Esophagus muscularis mucosa (tissue), 4 donors: Measurements from ENCODE around the gene TMUB1. TPM values are rescaled to one million over a fixed set of nuclear protein-coding genes. Genes with fewer than 3 reads are reported as not detected.

ENCODE experiments used
- DNase-seq: peaks from one replicate; pipeline ENCODE4 v3.0.0-alpha.2; 2017; ENCODE audit errors: extremely low spot score
- H3K27ac ChIP-seq, 4 donors: fragments of 200-600 bp; sonication (generic); replicated peaks in 1 of 4; 1 replicate in 3 of 4; 2 replicates in 1 of 4; pipeline ENCODE4 v1.5.1; 2016 to 2019; ENCODE audit warnings: mild to moderate bottlenecking in 1 of 4
- H3K27me3 ChIP-seq, 4 donors: fragments of 200-600 bp; sonication (generic); one replicate each; pipeline versions ENCODE4 v1.5.1 to v1.6.0; 2016 to 2019
- H3K36me3 ChIP-seq, 4 donors: fragments of 200-600 bp; sonication (generic); one replicate each; pipeline ENCODE4 v1.5.1; 2016 to 2019
- H3K4me1 ChIP-seq, 4 donors: fragments of 200-600 bp; sonication (generic); one replicate each; pipeline ENCODE4 v1.5.1; 2016 to 2019
- H3K4me3 ChIP-seq, 4 donors: fragments of 200-600 bp; sonication (generic); 1 replicate in 2 of 4; 2 replicates in 2 of 4; pipeline ENCODE4 v1.5.1; 2016 to 2019; ENCODE audit warnings: mild to moderate bottlenecking in 4 of 4, moderate library complexity in 1 of 4
- H3K9me3 ChIP-seq, 4 donors: fragments of 200-600 bp; sonication (generic); 1 replicate in 3 of 4; 2 replicates in 1 of 4; pipeline ENCODE4 v1.5.1; 2016 to 2019
- EP300 ChIP-seq: sonication (generic); formaldehyde crosslinking; IDR thresholded peaks from one replicate; pipeline ENCODE4 v1.6.1; 2017; ENCODE audit warnings: antibody characterized with exemption
- POLR2A ChIP-seq: fragments of 450-650 bp; IDR thresholded peaks from one replicate; pipeline ENCODE4 v1.6.1; 2017; ENCODE audit warnings: antibody characterized with exemption, moderate library complexity, mild to moderate bottlenecking, low read depth
- POLR2AphosphoS5 ChIP-seq, 2 donors: sonication (generic); formaldehyde crosslinking; IDR thresholded peaks; one replicate each; pipeline ENCODE4 v1.6.1; 2017; ENCODE audit warnings: antibody characterized with exemption in 2 of 2
- WGBS: methylation state at CpG from one replicate; pipeline ENCODE4 v1.1.5; 2018; 5-methylcytosine and 5-hydroxymethylcytosine counted together
- intact Hi-C: fragments of 100-400 bp; cut with DNase I; formaldehyde crosslinking; loops from one replicate; pipeline ENCODE4 v1.15.1; 2023
- total RNA-seq, 4 donors: library from RNA; depleted of rRNA; stranded (reverse); fragments of >200 nt; gene quantifications; one replicate each; pipeline versions ENCODE4 v1.1.0 to v1.2.1, GENCODE V29; 2016
- TF ChIP-seq, protein P1 (sequence below), 3 experiments: fragments of 200-600 bp in 2 of 3; fragments of 450-650 bp in 1 of 3; sonication (generic) in 2 of 3; IDR thresholded peaks; one replicate each; pipeline ENCODE4 v1.5.1; 2017 to 2019; ENCODE audit warnings: antibody characterized with exemption in 3 of 3, mild to moderate bottlenecking in 2 of 3, moderate library complexity in 1 of 3

TMUB1 gene
- total RNA-seq, 4 donors from 2014 or later, result 39.0 to 66.6 (median 51.4) TPM

DNA sequence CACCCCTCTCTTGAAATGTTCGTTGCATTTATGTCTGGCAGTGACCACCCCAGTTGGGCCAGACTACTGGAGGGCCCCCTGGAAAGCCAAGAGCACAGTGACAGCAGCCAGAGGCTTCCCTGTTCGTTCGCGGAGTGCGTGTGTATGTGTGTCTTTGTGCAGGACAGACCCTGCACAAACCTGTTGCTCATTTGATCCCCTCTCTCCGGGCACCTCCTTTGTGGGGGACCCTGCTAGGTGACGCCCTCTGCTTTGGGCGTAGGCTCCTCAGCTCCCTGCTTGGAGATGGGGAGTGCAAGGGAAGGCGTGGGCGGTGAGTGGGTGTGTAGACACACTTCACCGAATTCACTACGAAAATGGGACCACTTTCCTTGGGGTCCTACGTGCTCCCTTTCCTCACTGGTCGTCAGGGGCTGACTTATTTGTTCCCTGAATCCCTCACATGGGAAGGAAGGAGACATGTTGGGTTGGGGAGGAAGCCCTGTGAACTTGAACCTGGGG lies 41.7 kb upstream of the TMUB1 start:
- Histone ChIP-seq H3K4me3 (peak overlapping the region in 2 of 4 donors; percentile 45 to 52), H3K27me3 (no peaks in the 10 kb centered on the region), H3K9me3 (no peaks in the 10 kb centered on the region), H3K36me3 (peaks cover 36 to 82% (median 69%) of the 10 kb centered on the region in 4 donors), H3K27ac (no peak overlapping the region), H3K4me1 (peaks cover 15 to 32% (median 21%) of the 10 kb centered on the region in 4 donors)
- 82% methylated on average over 14 of the region's 14 CpGs for WGBS
- DNase-seq, result no peak
- intact Hi-C loops, result loop anchor here (2.0 to 10.0 kb wide), 3 partner anchors 44 to 178 kb away; partner anchors contain the start of gene SMARCD3
- TF ChIP-seq, protein P1, sequence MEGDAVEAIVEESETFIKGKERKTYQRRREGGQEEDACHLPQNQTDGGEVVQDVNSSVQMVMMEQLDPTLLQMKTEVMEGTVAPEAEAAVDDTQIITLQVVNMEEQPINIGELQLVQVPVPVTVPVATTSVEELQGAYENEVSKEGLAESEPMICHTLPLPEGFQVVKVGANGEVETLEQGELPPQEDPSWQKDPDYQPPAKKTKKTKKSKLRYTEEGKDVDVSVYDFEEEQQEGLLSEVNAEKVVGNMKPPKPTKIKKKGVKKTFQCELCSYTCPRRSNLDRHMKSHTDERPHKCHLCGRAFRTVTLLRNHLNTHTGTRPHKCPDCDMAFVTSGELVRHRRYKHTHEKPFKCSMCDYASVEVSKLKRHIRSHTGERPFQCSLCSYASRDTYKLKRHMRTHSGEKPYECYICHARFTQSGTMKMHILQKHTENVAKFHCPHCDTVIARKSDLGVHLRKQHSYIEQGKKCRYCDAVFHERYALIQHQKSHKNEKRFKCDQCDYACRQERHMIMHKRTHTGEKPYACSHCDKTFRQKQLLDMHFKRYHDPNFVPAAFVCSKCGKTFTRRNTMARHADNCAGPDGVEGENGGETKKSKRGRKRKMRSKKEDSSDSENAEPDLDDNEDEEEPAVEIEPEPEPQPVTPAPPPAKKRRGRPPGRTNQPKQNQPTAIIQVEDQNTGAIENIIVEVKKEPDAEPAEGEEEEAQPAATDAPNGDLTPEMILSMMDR (IDR thresholded peaks at IDR 0.05), result no peak
- no peak for TF ChIP-seq POLR2A
- no peak for TF ChIP-seq POLR2AphosphoS5 (IDR thresholded peaks at IDR 0.05)
- no peak for TF ChIP-seq EP300

DNA sequence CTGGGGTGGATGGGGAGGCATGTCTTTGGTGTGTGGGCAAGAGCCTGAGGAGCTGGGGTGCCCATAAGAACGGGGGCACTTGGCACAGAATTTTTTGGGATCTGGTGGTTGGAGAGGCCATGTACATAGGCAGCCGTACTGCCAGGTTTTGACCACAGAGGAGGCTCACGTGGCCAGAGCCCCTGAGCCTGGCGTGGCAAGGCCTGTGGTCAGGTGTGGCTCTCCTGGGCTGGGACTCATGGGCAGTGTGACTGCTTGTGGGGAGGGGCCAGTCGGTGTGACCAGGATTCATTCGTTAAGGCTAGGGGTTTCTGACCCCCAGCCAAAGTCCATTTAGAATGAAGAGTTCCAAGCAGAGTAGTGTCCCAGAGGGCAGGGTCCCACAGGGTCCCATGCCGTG lies 41.2 kb upstream of the TMUB1 start:
- Histone ChIP-seq H3K27ac (no peak overlapping the region), H3K9me3 (no peaks in the 10 kb centered on the region), H3K36me3 (peaks cover 36 to 82% (median 69%) of the 10 kb centered on the region in 4 donors), H3K27me3 (no peaks in the 10 kb centered on the region), H3K4me3 (no peak overlapping the region), H3K4me1 (peaks cover 15 to 32% (median 21%) of the 10 kb centered on the region in 4 donors)
- 81% methylated on average over 7 of the region's 7 CpGs for WGBS
- TF ChIP-seq, protein P1 (IDR thresholded peaks at IDR 0.05), result no peak
- no peak for TF ChIP-seq EP300
- intact Hi-C loops, result loop anchor here (2.0 to 10.0 kb wide), 3 partner anchors 44 to 178 kb away; partner anchors contain the start of gene SMARCD3
- no peak for DNase-seq

DNA sequence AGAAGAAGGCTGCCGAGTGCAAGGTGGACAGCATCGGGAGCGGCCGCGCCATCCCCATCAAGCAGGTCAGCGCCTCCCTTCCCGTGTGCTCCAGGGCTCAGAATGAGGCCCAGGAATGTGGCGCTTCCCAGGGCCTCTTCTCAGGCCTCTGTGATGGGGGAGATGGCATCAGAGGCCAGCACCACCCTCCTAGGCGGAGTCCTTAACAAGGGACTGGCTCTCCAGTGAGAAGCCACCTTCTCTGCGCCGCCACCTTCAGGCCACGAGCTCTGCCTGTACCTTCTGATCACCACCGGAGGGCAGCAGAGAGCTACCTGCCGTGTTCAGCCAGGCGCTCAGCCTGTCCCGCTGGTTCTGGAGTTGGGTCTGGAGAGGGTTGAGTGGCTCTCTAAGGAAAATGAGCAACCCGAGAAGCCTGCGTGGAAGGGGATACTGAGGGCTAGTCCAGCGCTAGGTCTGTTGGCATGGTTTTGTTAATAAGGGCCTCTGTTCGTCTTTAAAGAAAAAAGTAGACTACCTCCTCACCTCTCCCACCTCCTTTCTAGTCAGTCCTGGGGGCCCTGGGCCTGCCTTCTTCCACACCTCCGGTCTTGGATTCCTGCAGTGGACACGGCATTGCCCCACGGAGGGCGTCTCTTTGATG lies 40.6 kb upstream of the TMUB1 start:
- WGBS, result 34% methylated on average over 16 of the region's 24 CpGs
- Histone ChIP-seq H3K9me3 (no peaks in the 10 kb centered on the region), H3K27ac (no peak overlapping the region), H3K36me3 (peaks cover 34 to 82% (median 69%) of the 10 kb centered on the region in 4 donors), H3K27me3 (no peaks in the 10 kb centered on the region), H3K4me3 (no peak overlapping the region), H3K4me1 (peaks cover 15 to 32% (median 21%) of the 10 kb centered on the region in 4 donors)
- TF ChIP-seq POLR2AphosphoS5 (IDR thresholded peaks at IDR 0.05) (peak in 1 of 2 donors; percentile 69), EP300 (no peak), POLR2A (no peak)
- TF ChIP-seq, protein P1 (IDR thresholded peaks at IDR 0.05), result peak; percentile 92 to 100 (median 95)
- intact Hi-C loops, result loop anchor here (2.0 to 10.0 kb wide), 3 partner anchors 45 to 179 kb away; partner anchors contain the start of gene SMARCD3
- no peak for DNase-seq

DNA sequence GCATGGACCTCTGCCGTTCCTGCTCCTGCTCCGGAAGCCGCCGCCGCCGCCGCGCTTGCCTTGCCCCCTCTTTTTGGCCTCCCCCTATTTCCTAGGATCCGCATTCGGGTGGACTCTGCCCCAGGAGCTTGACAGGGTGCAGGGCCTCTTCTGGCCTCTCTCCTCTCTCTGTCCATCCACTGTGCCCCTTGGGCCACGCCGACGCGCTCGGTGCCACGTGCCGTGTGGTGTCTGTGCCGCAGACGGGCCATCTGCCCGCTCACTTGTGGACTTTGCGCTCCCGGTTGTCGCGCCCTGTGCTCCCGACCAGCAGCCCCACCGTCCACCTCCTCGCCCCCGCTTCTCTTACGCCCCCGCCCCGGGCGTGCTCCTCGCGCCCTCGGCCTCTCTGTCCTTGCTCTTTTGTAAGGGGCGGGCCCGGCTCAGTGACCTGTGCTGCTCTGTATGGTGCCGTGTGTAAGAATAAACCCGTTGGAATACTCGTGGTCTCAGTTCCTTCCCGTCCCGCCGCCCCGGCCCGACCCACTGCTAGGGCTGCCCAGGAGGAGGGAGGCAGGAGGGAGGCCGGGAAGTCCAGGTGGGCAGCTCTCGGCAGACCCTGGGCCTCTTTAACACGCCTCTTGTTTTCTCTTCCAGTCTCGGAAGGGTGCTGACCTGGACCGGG lies 40.0 kb upstream of the TMUB1 start:
- no peak overlapping the region for H3K4me3 ChIP-seq
- H3K4me1 ChIP-seq, result peaks cover 15 to 32% (median 21%) of the 10 kb centered on the region in 4 donors
- no peak for DNase-seq
- intact Hi-C loops, result loop anchor here (10.0 kb wide), 1 partner anchor 122 kb away; the partner anchor contains the start of gene SMARCD3
- no peak for TF ChIP-seq POLR2AphosphoS5 (IDR thresholded peaks at IDR 0.05)
- no peak for TF ChIP-seq EP300
- TF ChIP-seq, protein P1 (IDR thresholded peaks at IDR 0.05), result no peak
- TF ChIP-seq POLR2A, result no peak
- no peaks in the 10 kb centered on the region for H3K27me3 ChIP-seq
- peaks cover 35 to 82% (median 69%) of the 10 kb centered on the region in 4 donors for H3K36me3 ChIP-seq
- no peaks in the 10 kb centered on the region for H3K9me3 ChIP-seq
- H3K27ac ChIP-seq, result no peak overlapping the region
- WGBS, result 91% methylated on average over 50 of the region's 50 CpGs
